Activated T-cell treated with anti-CD3 and anti-CD28 coated beads for 48 hours (primary cell): ENCODE results near the gene SLCO6A1.
"Not testable (repeated sequence)": the region's sequence is repeated elsewhere in the genome, so short reads cannot be mapped to it uniquely, and the experiment has no call there.

Experiments
- DNase-seq: peaks from one replicate; pipeline ENCODE4 v3.0.0-alpha.2; 2020; ENCODE audit warnings: low read depth

Gene SLCO6A1

GRCh38 chr5:102498271-102499034 lies at the start of gene SLCO6A1:
Gene SLCO6A1, minus strand, starts transcription at chr5:102499001. Its CDS starts 157 bp downstream, at chr5:102498844.
- DNase-seq = no peak

DNA sequence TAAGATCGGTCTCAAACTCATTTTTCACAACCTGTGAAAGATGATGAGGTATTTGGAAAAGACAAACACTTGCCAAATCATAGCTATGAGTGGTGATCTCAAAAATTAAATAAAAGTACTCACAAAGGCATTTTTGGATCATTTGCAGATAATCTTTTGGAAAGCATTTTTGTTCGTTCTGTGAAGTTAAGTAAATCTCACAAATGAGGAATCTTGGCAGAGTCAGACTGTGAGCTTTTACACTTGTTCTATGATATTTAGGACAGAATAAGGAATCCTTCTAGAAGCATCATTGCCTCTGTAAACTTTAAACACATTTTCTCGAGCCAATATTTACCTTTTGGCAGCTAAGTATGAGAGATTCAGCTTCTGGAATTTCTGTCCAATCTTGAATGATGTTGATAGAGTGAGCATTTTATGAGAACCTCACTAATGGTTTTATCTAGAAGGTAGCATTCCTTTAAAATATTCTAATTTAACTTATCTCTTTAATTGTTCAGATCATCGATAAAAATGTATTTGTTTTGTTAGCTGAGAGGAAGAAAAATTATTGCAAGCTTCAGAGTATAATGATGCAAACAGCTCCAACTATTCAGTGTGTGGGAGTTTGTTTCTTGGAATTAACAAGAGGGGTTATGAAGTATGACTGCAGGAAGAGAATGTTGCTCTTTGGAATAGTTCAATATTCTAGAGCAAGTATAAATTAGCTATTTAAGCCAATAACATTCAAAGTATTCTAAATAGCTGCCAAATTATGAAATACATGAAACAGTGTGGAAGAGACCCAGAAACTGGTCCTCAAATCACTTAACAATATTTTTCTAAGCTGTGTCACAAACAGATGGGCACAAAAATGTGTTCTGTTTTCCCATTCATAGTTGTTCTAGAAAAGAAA lies 48.6 kb upstream of the SLCO6A1 start:
- DNase-seq = no peak

- no peak for DNase-seq
Observed at GRCh38 chr5:102545175-102545574, 46.4 kb upstream of the SLCO6A1 start.

DNA sequence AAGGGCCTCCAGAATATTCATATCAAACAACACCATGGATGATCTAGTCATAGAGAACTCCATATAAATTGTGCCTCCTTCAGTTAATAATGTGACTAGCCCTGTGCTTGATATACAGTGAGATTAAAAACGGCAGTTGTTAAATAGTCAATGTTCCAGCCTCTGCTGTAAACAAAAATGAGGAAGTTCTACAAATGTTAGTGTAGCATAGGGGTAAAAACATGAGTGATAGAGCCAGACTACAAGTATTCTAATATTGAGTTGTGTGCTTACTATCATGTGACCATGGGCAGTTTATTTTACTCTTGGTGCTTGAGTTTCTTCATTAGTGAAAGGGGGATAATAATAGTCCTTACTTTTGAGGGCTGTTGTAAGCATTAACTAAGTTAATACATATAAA lies 43.3 kb upstream of the SLCO6A1 start:
- no peak for DNase-seq

DNA sequence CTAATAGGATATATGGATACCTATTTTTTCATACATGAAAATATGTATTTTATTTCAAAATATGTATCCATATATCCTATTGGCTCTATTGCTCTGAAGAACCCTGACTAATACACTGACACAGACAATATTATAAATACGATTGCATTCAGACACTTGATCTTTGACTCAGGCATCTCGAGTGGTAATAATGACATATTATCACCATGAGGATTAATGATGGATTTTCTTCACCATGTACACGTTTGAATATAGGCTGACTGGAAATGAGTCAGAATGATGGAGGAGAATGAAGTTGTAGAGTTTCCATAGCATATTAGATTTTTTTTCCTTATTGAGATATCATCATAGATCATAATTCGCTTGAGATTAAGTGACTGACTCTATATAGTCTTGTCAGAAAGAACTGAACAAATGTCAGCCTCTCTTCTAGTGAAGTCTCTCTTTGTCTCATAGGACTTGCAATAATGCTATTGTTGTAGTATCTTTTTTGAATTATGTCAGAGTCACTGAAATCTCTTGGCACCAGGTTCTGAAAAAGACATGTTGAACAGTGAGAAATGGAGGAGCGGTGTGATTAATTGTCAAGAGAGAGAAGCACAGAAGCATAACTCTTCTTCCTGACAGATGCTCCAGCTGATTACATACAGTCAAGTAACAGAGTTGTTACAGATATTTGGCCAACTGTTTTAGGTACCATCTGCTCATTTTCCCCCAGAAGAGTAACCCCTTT lies 41.4 kb upstream of the SLCO6A1 start:
- DNase-seq = no peak

GRCh38 chr5:102539562-102539961 lies 40.8 kb upstream of the SLCO6A1 start:
- DNase-seq = no peak

DNA sequence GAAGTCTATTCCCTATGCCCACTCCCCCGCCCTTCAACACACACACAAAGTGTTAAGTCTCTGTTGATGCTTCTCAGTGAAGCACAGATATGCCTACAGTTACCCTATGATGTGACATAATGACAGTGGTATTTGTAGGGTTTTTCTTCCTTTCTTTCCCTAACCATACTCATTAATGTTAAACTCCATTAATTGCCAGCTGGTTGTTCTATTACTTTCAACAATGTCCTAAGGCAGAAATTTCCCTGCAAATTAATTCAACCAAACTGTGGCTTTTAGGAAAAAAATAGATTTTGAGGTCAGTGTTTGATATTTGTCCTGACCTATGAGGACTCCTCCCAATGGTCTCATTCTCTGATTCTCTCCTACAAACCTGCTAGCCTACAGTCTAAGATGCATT lies 38.2 kb upstream of the SLCO6A1 start:
- no peak for DNase-seq

- no peak for DNase-seq
Observed at GRCh38 chr5:102536323-102536928, 37.6 kb upstream of the SLCO6A1 start.

GRCh38 chr5:102532123-102532522 lies 33.3 kb upstream of the SLCO6A1 start:
- no peak for DNase-seq

- no peak for DNase-seq
Observed at GRCh38 chr5:102531506-102531905, 32.7 kb upstream of the SLCO6A1 start.

- DNase-seq = no peak
Observed at GRCh38 chr5:102529447-102529846, 30.6 kb upstream of the SLCO6A1 start.

- no peak for DNase-seq
Observed at GRCh38 chr5:102529031-102529430, 30.2 kb upstream of the SLCO6A1 start.

DNA sequence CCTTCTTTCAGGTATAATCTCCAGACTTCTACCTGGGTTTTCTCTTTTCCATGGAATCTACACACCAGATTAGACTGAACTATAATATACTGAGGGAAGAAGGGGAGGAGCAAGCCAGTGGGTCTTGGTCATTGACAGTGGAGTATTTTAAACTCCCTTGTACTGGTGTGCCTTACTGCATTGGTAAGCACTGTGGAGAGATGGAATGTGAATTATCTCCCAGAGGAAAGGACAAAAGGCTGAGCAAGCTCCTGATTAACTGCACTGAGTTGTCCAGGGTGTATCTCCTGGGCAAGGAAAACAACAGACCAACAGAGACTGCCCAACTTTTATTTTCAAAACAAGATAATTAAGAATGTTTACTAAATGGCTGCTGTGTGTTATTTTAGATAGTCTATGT lies 29.8 kb upstream of the SLCO6A1 start:
- no peak for DNase-seq

DNA sequence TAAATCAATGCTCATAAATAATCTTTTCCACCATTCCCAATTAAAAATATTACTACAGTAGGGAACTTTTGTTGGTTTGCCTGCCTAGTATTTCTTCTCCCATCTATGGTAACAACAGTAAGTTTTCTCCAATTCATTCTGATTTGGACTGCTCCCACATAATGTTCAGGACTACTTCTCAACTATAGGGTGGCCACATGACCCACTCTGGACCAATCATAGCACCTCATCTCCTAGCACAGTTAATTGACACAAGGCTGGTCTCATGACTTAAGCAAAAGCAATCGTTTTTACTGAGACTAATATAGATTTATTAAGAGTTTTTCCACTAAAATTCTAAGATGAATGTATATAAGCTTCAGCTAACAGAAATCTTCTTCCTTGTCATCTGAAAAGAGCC lies 28.7 kb upstream of the SLCO6A1 start:
- DNase-seq = no peak

DNA sequence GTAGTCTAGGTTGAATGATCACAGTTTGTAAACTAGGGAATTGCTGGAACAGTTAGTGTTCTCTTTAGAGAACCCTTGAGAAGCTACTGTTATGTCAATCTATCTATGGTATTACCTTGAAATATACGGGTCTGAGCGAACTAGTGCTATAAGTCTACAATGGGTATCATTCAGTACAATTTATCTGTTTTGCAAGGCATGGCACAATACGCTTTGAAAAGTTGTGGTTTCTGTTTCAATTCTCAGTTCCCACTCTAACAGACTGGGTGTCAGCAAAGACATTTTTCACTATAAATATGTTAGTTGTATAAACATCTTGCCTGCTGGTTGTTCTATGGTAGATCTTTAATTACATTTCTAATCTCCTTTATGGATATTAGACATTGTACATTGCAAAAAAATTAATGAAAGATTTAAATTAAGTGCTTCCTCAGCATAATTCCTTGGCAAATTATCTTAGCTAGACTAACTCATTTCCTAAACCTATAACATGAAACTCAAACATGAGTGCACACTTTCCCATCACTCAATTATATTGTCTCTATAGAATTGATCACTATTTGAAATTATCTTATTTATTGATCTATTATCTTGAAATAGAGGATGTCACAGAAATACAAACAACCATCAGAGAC lies 24.9 kb upstream of the SLCO6A1 start:
- no peak for DNase-seq

GRCh38 chr5:102511666-102512065 lies 12.9 kb upstream of the SLCO6A1 start:
- DNase-seq = no peak

DNA sequence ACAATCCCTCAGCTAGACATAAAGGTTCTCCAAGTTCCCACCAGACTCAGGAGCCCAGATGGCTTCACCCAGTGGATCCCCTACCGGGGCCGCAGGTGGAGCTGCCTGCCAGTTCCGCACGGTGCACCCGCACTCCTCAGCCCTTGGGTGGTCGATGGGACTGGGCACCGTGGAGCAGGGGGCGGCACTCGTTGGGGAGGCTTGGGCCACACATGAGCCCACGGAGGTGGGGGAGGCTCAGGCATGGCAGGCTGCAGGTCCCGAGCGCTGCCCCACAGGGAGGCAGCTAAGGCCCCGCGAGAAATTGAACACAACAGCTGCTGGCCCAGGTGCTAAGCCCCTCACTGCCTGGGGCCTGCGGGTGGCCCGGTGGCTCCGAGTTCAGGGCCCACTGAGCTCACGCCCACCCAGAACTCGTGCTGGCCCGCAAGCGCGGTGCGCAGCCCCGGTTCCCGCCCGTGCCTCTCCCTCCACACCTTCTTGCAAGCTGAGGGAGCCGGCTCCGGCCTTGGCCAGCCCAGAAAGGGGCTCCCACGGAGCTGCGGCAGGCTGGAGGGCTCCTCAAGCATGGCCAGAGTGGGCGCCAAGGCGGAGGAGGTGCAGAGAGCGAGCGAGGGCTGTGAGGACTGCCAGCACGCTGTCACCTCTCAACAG lies 7.4 kb downstream of the SLCO6A1 start:
- DNase-seq = not testable (repeated sequence)

DNA sequence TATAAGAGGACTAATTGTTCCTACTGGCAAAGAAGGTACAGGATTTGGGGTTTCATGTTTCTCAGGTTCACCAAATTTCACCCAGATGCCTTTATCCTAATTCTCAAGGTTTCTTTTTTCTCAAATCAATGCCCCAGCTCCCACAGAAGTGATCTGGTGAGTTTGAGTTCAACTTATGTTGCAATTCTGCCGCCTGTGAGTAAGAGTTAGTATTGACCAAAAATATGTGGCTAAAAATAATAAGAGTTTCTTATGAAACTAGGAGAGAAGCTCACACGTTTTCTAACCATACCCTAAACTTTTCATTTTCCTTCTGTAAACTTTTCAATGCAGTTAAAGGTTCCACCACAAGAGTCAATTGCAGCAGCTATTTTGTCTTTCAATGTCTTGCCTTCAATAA lies 15.1 kb downstream of the SLCO6A1 start:
- DNase-seq = no peak

DNA sequence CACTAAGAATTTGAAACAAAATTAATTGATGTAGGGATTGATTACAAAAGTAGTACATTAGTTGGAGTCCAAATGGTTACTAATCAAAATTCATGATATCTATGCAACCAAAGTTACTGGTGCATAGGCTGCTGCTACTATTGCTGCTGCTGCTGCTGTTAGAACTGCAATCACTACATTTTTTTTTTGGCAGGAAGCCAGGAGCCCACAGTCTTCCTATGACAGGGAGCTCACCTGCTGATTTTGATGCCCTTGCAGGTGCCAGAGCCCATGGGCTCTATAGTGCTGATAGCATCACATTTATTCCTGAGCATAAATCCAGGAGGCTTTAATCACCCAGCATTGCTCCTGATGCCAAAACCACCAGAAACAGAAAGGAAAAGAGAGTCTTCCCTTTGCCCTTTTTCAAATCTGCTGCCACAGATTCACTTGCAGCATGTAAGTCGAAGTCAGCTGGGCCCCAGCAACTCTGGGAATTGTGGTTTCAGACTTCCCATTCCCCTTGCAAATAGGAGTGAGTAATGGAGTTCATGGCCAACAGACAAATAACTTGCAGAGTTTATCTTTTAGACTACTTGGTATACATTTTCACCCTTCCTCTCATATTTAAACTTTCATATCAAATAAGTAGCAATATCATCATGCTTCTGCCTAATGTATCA lies 17.6 kb downstream of the SLCO6A1 start:
- no peak for DNase-seq

DNA sequence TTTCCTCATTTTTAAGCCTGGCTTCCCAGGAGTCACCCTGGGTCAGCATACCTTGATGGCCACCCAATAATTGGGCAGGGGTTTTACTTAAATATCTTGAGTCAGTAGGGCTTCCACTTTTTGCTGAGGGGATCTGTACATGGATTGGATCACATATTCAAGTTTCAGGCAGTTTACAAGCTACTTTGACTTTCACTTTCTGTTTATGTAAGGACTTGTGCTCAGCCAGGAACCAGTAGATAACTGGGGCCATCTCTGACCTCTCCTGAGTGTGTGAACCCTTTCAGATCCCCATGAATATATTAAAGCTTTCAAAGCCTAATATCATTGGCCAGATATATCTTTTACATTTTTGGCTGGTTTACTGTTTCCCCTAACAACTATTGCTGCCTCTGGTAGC lies 45.1 kb downstream of the SLCO6A1 start:
- no peak for DNase-seq

GRCh38 chr5:102451082-102451481 lies 47.7 kb downstream of the SLCO6A1 start:
- no peak for DNase-seq
